GM12878 (cell line): Measurements from ENCODE around the gene CAV1. TPM values are rescaled to one million over a fixed set of nuclear protein-coding genes. Genes with fewer than 3 reads are reported as not detected.

Experiments used
- ATAC-seq: fragments of 200-7000 bp; cut with Tn5 transposase; 3 replicates; pipeline ENCODE4 v1.9.1; 2020; ENCODE audit warnings: mild to moderate bottlenecking, moderate library complexity
- BruUV-seq: library from RNA; stranded (reverse); fragments of 400-500 nt; replicated peaks from 2 replicates; lab custom pipeline; 2021; lab: Mats Ljungman, UMichigan
- CTCF ChIA-PET: fragments of 300-600 bp; sonication (Branson Sonifier 250); formaldehyde crosslinking; extraction: SDS; loops from one replicate; lab custom pipeline; 2021; ENCODE audit warnings: inconsistent platforms; lab: Yijun Ruan, JAX
- POLR2A ChIA-PET: fragments of 350-600 bp; formaldehyde crosslinking; extraction: SDS; loops from one replicate; lab custom pipeline; 2021; ENCODE audit warnings: inconsistent platforms; lab: Charles Lee
- RAD21 ChIA-PET: fragments of 300-600 bp; sonication (Branson Sonifier 250); formaldehyde crosslinking; loops from one replicate; lab custom pipeline; 2023; ENCODE audit warnings: antibody characterized with exemption; ENCODE audit not compliant: unreplicated experiment; lab: Charles Lee
- SMC1A ChIA-PET: fragments of 300-600 bp; sonication (Branson Sonifier 250); formaldehyde crosslinking; loops from one replicate; lab custom pipeline; 2023; ENCODE audit not compliant: unreplicated experiment, uncharacterized antibody; lab: Charles Lee
- DNase-seq: peaks from one replicate; pipeline ENCODE4 v3.0.0-alpha.2; 2011; ENCODE audit warnings: low read depth, low spot score
- FAIRE-seq: peaks from 3 replicates; lab custom pipeline; 2011; peaks lifted over from hg19 to GRCh38; lab: Jason Lieb, UNC
- H2AFZ ChIP-seq: 2 replicates; pipeline ENCODE4 v1.6.0; 2011; ENCODE audit warnings: low read depth, low read length, control low read depth; ENCODE audit not compliant: control insufficient read depth
- H3K27ac ChIP-seq: 2 replicates; pipeline ENCODE4 v1.5.1; 2011; ENCODE audit warnings: control low read depth; ENCODE audit not compliant: control insufficient read depth, insufficient read depth
- H3K27me3 ChIP-seq, 2 experiments: replicated peaks in 1 of 2; 2 replicates each; pipeline versions ENCODE4 v1.6.0 to v1.6.1; 2011; ENCODE audit warnings: low read length in 1 of 2; ENCODE audit not compliant: control insufficient read depth in 2 of 2, insufficient read depth in 2 of 2
- H3K36me3 ChIP-seq, 2 experiments: 2 replicates each; pipeline ENCODE4 v1.5.1; 2011; ENCODE audit warnings: low read length in 1 of 2; ENCODE audit not compliant: control insufficient read depth in 2 of 2, insufficient read depth in 2 of 2
- H3K4me1 ChIP-seq: 2 replicates; pipeline ENCODE4 v1.6.1; 2011; ENCODE audit warnings: mild to moderate bottlenecking, low read length, moderate library complexity, mixed read lengths; ENCODE audit not compliant: control insufficient read depth, insufficient read depth
- H3K4me2 ChIP-seq: 2 replicates; pipeline ENCODE4 v1.6.0; 2011; ENCODE audit warnings: control low read depth; ENCODE audit not compliant: control insufficient read depth, insufficient read depth
- H3K4me3 ChIP-seq: fragments of 200-600 bp; sonication (generic); 2 replicates; pipeline ENCODE4 v1.5.1; 2016
- H3K79me2 ChIP-seq: 2 replicates; pipeline ENCODE4 v1.6.0; 2011; ENCODE audit warnings: low read length; ENCODE audit not compliant: control insufficient read depth, insufficient read depth
- H3K9ac ChIP-seq: 2 replicates; pipeline ENCODE4 v1.8.0; 2011; ENCODE audit warnings: low read length, control low read depth, mixed read lengths; ENCODE audit not compliant: control insufficient read depth, insufficient read depth
- H3K9me3 ChIP-seq: replicated peaks from 3 replicates; pipeline ENCODE4 v1.5.1; 2011; ENCODE audit warnings: mild to moderate bottlenecking, low read length; ENCODE audit not compliant: control insufficient read depth, insufficient read depth
- H4K20me1 ChIP-seq: 2 replicates; pipeline ENCODE4 v1.6.0; 2011; ENCODE audit not compliant: control insufficient read depth, insufficient read depth
- ATF7 ChIP-seq: fragments of 450-650 bp; IDR thresholded peaks from 2 replicates; pipeline ENCODE4 v1.6.1; 2016; ENCODE audit warnings: low read depth, mild to moderate bottlenecking
- DPF2 ChIP-seq: fragments of 450-650 bp; IDR thresholded peaks from 2 replicates; pipeline ENCODE4 v1.6.1; 2017; ENCODE audit warnings: mild to moderate bottlenecking
- E2F8 ChIP-seq: fragments of 450-650 bp; IDR thresholded peaks from 2 replicates; pipeline ENCODE4 v1.6.1; 2018; ENCODE audit warnings: mild to moderate bottlenecking, low read depth, moderate library complexity; ENCODE audit not compliant: partially characterized antibody
- GABPA ChIP-seq: IDR thresholded peaks from 2 replicates; pipeline ENCODE4 v1.6.1; 2014; ENCODE audit warnings: antibody characterized with exemption, low read depth, mild to moderate bottlenecking, inconsistent platforms
- HDAC6 ChIP-seq: fragments of 200-600 bp; sonication (generic); IDR thresholded peaks from one replicate; pipeline ENCODE4 v1.8.0; 2017; ENCODE audit warnings: antibody characterized with exemption; ENCODE audit not compliant: unreplicated experiment
- KLF5 ChIP-seq: fragments of 450-650 bp; IDR thresholded peaks from 2 replicates; pipeline ENCODE4 v1.6.1; 2014; ENCODE audit warnings: mild to moderate bottlenecking; ENCODE audit not compliant: partially characterized antibody
- NR2C1 ChIP-seq: fragments of 450-650 bp; IDR thresholded peaks from 2 replicates; pipeline ENCODE4 v1.6.1; 2017; ENCODE audit warnings: antibody characterized with exemption, mild to moderate bottlenecking, moderate library complexity
- RUNX3 ChIP-seq: IDR thresholded peaks from 2 replicates; pipeline ENCODE4 v1.6.1; 2012; ENCODE audit warnings: low read length, inconsistent platforms
- SKIL ChIP-seq: fragments of 450-650 bp; IDR thresholded peaks from 2 replicates; pipeline ENCODE4 v1.6.1; 2017; ENCODE audit warnings: mild to moderate bottlenecking, low read depth, inconsistent platforms; ENCODE audit not compliant: poor library complexity, severe bottlenecking
- ZBED1 ChIP-seq: IDR thresholded peaks from 2 replicates; pipeline ENCODE4 v1.6.1; 2016; ENCODE audit warnings: borderline replicate concordance
- ZBTB40 ChIP-seq: fragments of 450-650 bp; IDR thresholded peaks from 2 replicates; pipeline ENCODE4 v1.6.1; 2016; ENCODE audit warnings: mild to moderate bottlenecking, moderate library complexity, borderline replicate concordance
- ZNF207 ChIP-seq: fragments of 450-650 bp; IDR thresholded peaks from 2 replicates; pipeline ENCODE4 v1.6.1; 2014; ENCODE audit warnings: antibody characterized with exemption, mild to moderate bottlenecking, borderline replicate concordance
- in situ Hi-C: fragments of 300-500 bp; cut with MboI; formaldehyde crosslinking; loops from 9 replicates; pipeline ENCODE4 v1.14.3; 2018; ENCODE audit warnings: mixed read lengths
- intact Hi-C: fragments of 100-400 bp; cut with micrococcal nuclease; formaldehyde crosslinking; loops from one replicate; pipeline ENCODE4 v1.14.2; 2022; ENCODE audit not compliant: unreplicated experiment
- polyA plus RNA-seq, 11 experiments: library from polyadenylated mRNA; depleted of rRNA in 4 of 11; unstranded in 6 of 11; stranded (reverse) in 5 of 11; fragments of >200 nt; fragmentation: Nextera tagmentation in 4 of 11; fragmentation: Illumina TruSeq in 1 of 11; extraction: Ambion mirVana in 4 of 11; extraction: Trizol in 1 of 11; gene quantifications; 1 replicate in 1 of 11; 2 replicates in 10 of 11; pipeline versions ENCODE4 v1.2.1 to v1.2.3, GENCODE V29; 2011 to 2016; ENCODE audit warnings: inconsistent platforms in 2 of 11, missing spikeins in 2 of 11, low read depth in 1 of 11
- total RNA-seq, 4 experiments: library from RNA; depleted of rRNA in 3 of 4; stranded (reverse); fragments of >200 nt in 3 of 4; fragmentation: Illumina TruSeq in 1 of 4; extraction: Trizol in 1 of 4; gene quantifications; 2 replicates each; pipeline versions ENCODE4 v1.2.1 to v1.2.3, GENCODE V29; 2013 to 2021

Gene CAV1
- total and polyA plus RNA-seq, 10 of the 15 experiments (the other 5 are each of a cell fraction or from before 2014, with no cell fraction given) = 0.45 to 26.5 (median 2.0) TPM

DNA sequence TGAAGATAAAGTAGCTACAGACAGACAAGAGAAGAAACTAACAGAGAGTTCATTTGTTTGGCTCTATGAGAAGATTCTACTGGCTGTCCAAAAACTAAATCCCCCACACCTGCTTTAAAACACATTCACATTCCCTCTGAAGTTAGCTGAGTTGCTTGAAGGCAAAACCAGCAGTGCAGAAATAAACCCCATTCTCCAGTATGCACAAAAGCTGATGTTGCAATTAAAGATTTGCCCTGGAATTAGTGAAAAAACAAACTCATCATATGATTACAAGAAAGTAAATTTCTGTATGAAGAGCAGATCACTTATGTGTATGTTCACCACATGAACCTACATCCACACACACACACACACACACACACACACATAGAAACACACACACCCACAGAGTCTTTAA lies 9.3 kb upstream of the CAV1 start:
- H3K4me3 ChIP-seq = no peak overlapping the region
- no peaks in the 10 kb centered on the region for H3K36me3 ChIP-seq
- ATAC-seq = no peak
- RAD21 ChIA-PET = interaction anchor here (0.8 kb wide), 1 partner anchor 10 kb away, joined by 5 read pairs; no protein-coding TSS in a partner anchor
- no peaks in the 10 kb centered on the region for H3K9me3 ChIP-seq
- H3K27me3 ChIP-seq = no peaks in the 10 kb centered on the region
- intact Hi-C loops (no loop called here), in situ Hi-C loops (no loop called here)
- no peak overlapping the region for H3K4me2 ChIP-seq
- no peak overlapping the region for H3K9ac ChIP-seq
- peaks cover 16% of the 10 kb centered on the region for H3K4me1 ChIP-seq
- DNase-seq = no peak
- FAIRE-seq = no peak
- H3K27ac ChIP-seq = no peak overlapping the region
- H3K79me2 ChIP-seq = no peaks in the 10 kb centered on the region
- SMC1A ChIA-PET = interaction anchor here (2.8 kb wide), 1 partner anchor 11 kb away, joined by 7 read pairs; no protein-coding TSS in a partner anchor
- POLR2A ChIA-PET = no interaction called here
- H2AFZ ChIP-seq = no peak overlapping the region
- no peaks in the 10 kb centered on the region for H4K20me1 ChIP-seq
- CTCF ChIA-PET = interaction anchor here (0.7 to 1.0 kb wide), 2 partner anchors 8 to 10 kb away, joined by 3 to 4 read pairs; no protein-coding TSS in a partner anchor
- BruUV-seq = no TSS peak
- TF ChIP-seq GABPA = no peak
- no peak for TF ChIP-seq DPF2
- TF ChIP-seq ZBED1 = no peak
- no peak for TF ChIP-seq NR2C1
- TF ChIP-seq KLF5 = no peak
- TF ChIP-seq HDAC6 = no peak
- no peak for TF ChIP-seq RUNX3
- TF ChIP-seq SKIL = no peak
- no peak for TF ChIP-seq ZNF207
- TF ChIP-seq ZBTB40 = no peak
- TF ChIP-seq ATF7 = no peak
- no peak for TF ChIP-seq E2F8
